Keratinocyte (primary cell): ENCODE data around the gene WDR44.
"Not testable (repeated sequence)": the region's sequence is repeated elsewhere in the genome, so short reads cannot be mapped to it uniquely, and the experiment has no call there.

Source experiments
- EZH2 ChIP-seq: IDR thresholded peaks from one replicate; pipeline ENCODE4 v1.6.1; 2012; ENCODE audit warnings: inconsistent platforms, mild to moderate bottlenecking, low read length, moderate library complexity
- TF ChIP-seq, protein P1 (sequence below), 3 experiments: IDR thresholded peaks in 1 of 3; conservative IDR thresholded peaks in 1 of 3; optimal IDR thresholded peaks in 1 of 3; 2 replicates in 2 of 3; 3 replicates in 1 of 3; pipeline versions ENCODE3 to v1.5.1; 2011; ENCODE audit warnings: low read length in 3 of 3, mild to moderate bottlenecking in 3 of 3, moderate library complexity in 2 of 3, control low read depth in 1 of 3, inconsistent platforms in 1 of 3; ENCODE audit not compliant: insufficient read depth in 2 of 3; ENCODE audit errors: extremely low read depth in 1 of 3

DNA sequence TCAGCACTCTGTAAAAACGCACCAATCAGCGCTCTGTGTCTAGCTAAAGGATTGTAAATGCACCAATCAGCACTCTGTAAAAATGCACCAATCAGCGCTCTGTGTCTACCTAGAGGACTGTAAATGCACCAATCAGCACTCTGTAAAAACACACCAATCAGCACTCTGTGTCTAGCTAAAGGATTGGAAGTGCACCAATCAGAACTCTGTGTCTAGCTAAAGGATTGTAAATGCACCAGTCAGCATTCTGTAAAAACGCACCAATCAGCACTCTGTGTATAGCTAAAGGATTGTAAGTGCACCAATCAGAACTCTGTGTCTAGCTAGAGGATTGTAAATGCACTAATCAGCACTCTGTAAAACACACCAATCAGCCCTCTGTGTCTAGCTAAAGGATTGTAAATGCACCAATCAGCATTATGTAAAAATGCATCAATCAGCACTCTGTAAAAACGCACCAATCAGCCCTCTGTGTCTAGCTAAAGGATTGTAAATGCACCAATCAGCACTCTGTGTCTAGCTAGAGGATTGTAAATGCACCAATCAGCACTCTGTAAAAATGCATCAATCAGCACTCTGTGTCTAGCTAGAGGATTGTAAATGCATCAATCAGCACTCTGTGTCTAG is 124.9 kb downstream of the WDR44 start:
- TF ChIP-seq, protein P1, sequence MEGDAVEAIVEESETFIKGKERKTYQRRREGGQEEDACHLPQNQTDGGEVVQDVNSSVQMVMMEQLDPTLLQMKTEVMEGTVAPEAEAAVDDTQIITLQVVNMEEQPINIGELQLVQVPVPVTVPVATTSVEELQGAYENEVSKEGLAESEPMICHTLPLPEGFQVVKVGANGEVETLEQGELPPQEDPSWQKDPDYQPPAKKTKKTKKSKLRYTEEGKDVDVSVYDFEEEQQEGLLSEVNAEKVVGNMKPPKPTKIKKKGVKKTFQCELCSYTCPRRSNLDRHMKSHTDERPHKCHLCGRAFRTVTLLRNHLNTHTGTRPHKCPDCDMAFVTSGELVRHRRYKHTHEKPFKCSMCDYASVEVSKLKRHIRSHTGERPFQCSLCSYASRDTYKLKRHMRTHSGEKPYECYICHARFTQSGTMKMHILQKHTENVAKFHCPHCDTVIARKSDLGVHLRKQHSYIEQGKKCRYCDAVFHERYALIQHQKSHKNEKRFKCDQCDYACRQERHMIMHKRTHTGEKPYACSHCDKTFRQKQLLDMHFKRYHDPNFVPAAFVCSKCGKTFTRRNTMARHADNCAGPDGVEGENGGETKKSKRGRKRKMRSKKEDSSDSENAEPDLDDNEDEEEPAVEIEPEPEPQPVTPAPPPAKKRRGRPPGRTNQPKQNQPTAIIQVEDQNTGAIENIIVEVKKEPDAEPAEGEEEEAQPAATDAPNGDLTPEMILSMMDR (optimal IDR thresholded peaks at IDR 0.05 in 1 of 3, IDR thresholded peaks at IDR 0.05 in 1 of 3, conservative IDR thresholded peaks at IDR 0.05 in 1 of 3; ENCODE audit: extremely low read depth in 1 of 3, insufficient read depth in 2 of 3, low read length in 3 of 3): not testable (repeated sequence)
- TF ChIP-seq EZH2: not testable (repeated sequence)
